Forelimb muscle (tissue), 1 donor: ENCODE data around the gene CRYBB1. TPM values are rescaled to one million over a fixed set of nuclear protein-coding genes. Genes with fewer than 3 reads are reported as not detected.

Experiments used
- DNase-seq: peaks from one replicate; pipeline ENCODE4 v3.0.0-alpha.2; 2013; ENCODE audit warnings: low read depth
- polyA plus RNA-seq: library from polyadenylated mRNA; unstranded; fragments of 120-200 nt; gene quantifications from one replicate; pipeline ENCODE4 v1.2.1, GENCODE V29; 2013; ENCODE audit not compliant: insufficient read length

Gene CRYBB1
- polyA plus RNA-seq, 1 donor: 0.71 TPM

DNA sequence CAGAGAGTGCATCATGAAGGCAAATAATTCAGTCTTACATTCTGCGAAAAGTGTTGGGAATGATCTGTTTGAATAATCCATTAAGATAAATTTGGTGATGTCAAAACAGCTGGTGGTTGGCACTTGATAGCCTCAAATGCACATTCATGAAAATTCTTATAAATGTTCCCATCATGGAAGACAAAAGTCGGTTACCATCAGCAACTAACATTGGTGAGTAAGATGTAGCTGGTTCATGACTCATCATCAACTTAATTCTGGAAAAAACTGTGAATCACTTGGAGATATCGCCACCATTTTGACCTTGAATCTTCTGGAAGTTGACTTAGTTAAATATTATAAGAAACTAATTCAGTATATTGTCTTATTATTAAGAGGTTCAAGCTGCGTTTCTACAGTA is 11.2 kb downstream of the CRYBB1 start:
- DNase-seq: no peak

DNA sequence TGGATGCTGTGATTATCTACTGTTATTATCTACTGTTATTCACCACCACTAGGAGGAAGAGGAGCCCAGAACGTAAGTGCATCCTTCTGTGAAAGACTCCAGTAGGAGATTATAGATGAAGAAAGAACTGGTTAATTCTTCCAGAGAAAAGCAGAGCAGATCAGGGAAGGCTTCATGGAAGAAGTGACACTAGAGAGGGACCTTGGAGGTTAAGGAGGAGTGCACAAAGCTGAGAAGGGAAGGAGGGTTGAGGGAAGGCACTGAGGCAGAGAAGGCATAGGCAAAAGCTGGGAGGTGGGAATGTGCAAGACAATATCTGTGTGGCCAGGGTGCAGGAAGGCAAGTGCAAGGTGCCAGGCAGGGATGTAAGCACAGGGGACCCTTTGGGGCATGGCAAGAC is 13.5 kb downstream of the CRYBB1 start:
- DNase-seq: no peak

DNA sequence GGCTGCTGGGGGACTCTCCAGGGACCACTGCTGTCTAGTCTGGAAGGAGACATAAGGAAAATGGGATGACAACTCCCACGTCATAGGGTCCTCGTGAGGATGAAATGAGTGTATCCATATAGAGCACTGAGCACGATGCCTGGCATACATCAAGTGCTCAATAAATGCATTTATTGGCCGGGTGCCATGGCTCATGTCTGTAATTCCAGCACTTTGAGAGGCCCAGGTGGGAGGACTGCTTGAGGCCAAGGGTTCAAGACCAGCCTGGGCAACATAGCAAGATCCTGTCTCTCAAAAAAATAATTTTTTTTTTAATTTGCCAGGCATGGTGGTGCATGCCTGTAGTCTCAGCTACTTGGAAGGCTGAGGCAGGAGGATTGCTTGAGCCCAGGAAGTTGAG is 15.7 kb downstream of the CRYBB1 start:
- no peak for DNase-seq

GRCh38 chr22:26601726-26602125 is 16.1 kb downstream of the CRYBB1 start:
- no peak for DNase-seq

GRCh38 chr22:26599505-26599904 is 18.3 kb downstream of the CRYBB1 start:
- DNase-seq: no peak

GRCh38 chr22:26597480-26597879 is 20.3 kb downstream of the CRYBB1 start:
- no peak for DNase-seq

- DNase-seq: no peak
These were observed 20.8 kb downstream of the CRYBB1 start for GRCh38 chr22:26597026-26597425.

DNA sequence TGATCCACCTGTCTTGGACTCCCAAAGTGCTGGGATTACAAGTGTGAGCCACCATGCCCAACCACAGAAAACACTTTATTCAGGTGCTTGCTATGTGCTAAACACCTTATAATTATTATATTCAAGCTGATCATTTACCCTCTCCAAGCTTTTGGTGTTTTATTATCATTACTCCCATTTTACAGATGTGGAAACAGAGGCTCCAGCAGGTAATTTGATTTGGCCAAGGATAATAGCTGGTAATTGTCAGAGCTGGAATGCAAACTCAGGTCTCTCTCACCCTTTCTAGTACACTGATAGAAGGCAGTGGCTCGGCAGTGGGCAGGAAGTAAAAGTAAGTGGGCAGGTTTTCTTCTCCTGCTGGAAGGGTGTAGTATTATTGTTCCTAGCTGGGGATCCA is 24.1 kb downstream of the CRYBB1 start:
- DNase-seq: no peak

- DNase-seq: no peak
These were observed 25.4 kb downstream of the CRYBB1 start for GRCh38 chr22:26592421-26592891.

DNA sequence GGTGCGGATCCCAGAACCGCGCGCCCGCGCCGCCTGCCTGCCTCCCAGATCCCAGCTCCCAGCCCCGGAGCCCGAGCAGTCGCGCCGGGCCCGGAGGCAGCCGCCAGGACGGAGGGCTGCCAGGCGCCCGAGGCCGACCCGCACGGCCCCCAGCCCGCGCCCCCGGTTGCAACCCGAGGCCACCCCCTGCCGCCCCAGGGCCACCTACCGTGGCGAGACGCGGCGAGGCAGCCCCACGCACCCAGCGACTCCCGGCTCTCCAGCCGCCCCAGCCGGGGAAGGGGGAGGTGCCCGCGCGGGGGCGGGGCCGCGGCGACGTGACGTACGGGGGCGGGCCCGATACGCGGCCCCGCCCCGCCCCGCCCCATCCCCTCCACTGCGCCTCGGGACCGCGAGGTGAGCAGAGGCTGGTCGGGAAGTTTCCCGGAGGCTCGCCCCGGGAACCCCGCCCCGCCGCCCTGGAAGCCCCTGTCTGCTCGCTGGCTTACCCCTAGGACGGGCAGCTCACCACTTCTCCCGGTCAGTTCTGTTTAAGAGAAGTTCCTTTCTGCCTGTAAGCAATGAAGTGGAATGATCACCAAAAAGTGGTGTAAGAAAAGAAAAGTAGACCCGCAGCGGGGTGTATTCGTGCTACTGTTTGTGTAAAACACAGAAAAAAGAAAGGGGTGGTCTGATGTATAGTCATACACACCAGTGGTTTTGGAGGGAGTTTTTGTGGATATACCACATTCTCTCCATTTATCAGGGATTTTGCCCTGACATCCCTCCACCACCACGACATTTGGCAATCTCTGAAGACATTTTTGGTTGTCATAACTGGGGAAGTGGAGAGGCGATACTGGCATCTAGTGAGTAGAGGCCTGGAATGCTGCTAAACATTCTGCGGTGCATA is 27.7 kb downstream of the CRYBB1 start, which contains the start of gene TPST2:
Gene TPST2 (minus strand): TSS at position 288 of the 892 bp plus-strand sequence. CDS start 48,502 bp downstream, outside the sequence.
- DNase-seq: no peak

DNA sequence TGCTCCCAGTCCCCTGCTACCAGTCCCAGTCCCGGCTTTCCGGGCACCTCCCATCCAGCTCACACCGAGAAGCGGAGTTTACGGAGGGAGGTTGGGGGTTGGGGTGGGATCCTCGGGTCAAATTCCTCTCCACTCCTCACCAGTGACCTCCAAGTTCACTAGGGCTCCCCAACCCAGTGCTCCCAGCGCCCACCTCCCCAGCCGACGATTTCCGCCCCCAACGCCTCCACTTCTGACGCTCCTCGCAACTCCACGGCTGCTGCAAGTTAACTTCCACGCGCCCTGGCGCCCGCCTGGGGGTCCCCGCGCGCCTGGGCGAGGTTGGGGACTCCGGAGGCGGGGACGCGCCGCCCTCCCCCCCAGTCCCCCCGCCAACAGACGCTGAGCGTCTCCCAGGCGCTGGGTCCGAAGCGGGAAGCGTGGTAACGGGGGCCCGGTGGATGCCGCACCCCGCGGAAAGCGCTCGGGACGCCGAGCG is 28.4 kb downstream of the CRYBB1 start:
- no peak for DNase-seq

DNA sequence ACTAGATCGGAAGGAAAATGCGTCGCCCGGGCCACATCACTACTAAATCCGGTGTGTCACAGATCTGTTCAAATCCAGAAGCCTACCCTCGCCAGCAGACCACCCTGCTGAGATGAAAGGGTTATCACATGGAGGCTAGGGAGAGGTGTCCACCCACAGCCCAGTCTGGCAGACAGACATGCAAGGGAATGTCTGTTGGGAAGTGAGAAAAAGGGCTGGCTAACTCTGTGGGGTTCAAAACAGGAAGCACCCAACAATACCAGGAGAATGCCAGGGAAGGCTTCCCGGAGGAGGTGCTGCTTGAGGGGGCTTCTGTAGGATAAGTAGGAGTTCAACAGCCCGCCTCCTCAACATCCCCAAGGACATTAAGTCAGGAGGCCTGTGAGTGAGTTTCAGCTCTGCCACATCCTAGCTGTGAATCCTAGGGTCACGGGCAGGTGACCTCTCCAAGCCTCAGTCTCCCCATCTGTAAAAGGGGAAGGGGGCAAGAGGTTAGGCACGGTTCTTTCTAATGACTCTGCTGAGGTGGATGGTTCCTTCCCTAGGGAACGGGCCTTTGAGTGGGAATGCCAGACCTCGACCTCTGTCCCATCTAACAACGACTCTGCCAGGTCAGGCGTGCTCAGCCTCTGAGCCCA is 29.0 kb downstream of the CRYBB1 start:
- no peak for DNase-seq

DNA sequence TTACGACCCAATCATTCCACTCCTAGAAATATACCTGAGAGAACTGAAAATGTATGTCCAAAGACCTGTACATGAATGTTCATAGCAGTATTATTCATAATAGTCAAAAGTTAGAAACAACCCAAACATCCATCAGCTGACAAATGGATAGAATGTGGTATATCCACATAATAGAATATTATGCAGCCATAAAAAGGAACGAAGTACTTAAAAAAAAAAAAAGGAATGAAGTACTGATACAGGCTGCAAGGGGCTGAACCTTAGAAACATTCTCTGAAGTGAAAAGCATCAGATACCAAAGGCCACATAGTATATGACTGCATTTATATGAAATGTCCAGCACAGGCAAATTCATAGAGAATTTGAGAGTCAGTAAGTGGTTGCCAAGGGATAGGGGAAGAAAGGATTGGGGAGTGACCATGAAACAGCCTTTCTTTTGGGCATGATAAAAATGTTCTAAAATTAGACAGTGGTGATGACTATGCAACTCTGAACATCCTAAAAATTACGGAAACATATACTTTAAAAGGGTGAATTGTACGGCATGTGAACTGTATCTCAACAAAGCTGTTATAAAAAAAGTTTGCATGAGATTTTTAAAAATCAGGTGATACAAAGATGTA is 29.7 kb downstream of the CRYBB1 start:
- no peak for DNase-seq

- DNase-seq: no peak
These were observed 31.1 kb downstream of the CRYBB1 start for GRCh38 chr22:26586556-26587325.

GRCh38 chr22:26585104-26585790 is 32.6 kb downstream of the CRYBB1 start:
- DNase-seq: no peak

GRCh38 chr22:26584010-26584409 is 33.8 kb downstream of the CRYBB1 start:
- DNase-seq: no peak

DNA sequence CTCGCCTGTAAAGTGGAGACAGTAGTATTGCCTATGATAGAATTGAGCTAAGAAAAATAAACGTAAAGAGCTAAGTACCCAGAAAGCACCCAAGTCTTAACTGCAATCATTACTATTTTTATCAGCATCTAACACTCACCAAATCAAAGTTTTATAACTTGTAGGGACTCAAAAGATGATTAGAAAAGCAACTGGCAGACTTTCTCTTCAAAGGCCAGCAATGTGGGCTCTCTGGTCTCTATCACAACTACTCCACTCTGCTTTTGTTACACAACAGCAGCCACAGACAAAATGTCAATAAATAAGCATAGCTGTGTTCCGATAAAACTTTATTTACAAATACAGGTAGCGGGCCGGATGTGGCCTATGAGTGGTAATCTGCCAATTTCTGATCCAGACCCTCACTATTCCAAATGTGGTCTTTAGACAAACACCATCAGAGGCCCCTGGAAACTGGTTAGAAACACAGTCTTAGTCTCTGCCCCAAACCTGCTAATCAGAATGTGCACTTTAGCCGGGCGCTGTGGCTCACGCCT is 36.1 kb downstream of the CRYBB1 start:
- no peak for DNase-seq

- DNase-seq: no peak
These were observed 36.8 kb downstream of the CRYBB1 start for GRCh38 chr22:26581026-26581425.

- DNase-seq: no peak
These were observed 37.4 kb downstream of the CRYBB1 start for GRCh38 chr22:26580240-26580962.

DNA sequence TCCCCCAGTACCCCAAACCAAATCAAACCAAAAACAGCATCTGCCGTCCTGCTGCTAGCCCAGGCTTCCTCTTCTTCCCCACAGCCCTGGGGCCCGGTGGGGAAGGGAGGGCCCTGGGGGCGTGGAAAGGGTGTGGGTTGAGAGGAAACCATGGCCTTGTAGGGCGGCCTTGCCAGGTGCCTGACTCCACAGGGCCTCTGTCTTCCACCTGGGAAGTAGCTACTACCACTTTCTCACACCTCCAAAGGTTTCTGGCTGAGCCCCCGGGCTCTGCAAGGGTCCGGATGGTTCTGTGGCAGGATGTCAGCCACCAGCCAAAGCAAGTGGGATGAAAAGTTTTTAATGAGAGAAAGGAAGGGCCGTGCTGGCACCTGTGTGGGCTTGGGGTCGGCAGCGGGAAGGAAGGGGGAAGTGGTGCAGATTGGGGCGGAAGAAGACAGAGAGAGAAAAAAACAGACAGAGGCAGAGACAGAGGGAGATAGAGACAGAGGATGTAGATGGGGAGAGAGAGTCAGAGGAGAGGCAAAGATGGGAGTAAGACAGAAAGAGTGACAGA is 38.4 kb downstream of the CRYBB1 start:
- DNase-seq: no peak
